ENCODE measurements around the gene MAT2B.

The MAT2B gene

DNA sequence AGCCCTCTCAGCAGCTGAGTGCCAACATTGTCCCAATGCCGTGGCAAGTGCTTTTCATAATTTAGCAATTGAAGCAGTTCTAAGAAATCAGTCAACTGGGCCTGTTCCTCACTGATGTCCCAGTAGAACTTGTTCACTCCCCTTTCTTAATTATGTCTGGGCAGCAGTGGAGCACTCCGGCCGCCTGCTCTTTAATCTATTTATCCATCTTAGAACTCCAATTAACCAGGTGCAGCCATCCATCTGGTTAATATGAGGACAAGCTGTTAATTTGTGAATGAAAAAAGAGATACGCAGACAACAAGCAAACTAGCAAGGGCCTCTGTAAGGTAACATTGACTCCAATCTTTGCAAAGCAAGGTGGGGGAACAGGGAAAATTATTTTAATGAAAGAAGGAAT is 39.4 kb downstream of the MAT2B start:
- no peak for TF ChIP-seq CTCF (IDR thresholded peaks at IDR 0.05; ENCODE audit: insufficient read depth, low read depth, low read length, missing control alignments)
- H3K4me3 ChIP-seq (ENCODE audit: low read depth, low read length): no peak overlapping the region
- DNase-seq (ENCODE audit: low read depth): no peak

DNA sequence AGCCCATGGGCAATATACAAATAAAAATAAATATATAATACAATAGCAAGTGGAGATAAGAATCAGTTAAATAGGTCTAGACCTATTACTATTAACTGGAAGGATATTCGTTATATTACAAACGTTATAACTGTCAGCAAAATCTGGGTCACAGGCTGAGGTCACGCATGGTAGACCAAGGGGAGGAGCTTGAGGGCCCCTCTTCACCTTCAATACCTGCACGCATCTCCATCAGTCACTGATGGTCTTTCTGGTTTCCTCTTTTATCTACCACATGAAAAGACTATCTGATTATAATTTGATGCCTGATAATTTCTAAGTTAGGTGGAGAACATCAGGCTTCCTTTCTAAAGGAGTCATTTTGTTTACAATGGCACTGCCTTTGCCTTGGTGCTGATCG is 43.2 kb downstream of the MAT2B start:
- DNase-seq (ENCODE audit: low read depth): no peak
- no peak for TF ChIP-seq CTCF (IDR thresholded peaks at IDR 0.05; ENCODE audit: insufficient read depth, low read depth, low read length, missing control alignments)
- no peak overlapping the region for H3K4me3 ChIP-seq (ENCODE audit: low read depth, low read length)

DNA sequence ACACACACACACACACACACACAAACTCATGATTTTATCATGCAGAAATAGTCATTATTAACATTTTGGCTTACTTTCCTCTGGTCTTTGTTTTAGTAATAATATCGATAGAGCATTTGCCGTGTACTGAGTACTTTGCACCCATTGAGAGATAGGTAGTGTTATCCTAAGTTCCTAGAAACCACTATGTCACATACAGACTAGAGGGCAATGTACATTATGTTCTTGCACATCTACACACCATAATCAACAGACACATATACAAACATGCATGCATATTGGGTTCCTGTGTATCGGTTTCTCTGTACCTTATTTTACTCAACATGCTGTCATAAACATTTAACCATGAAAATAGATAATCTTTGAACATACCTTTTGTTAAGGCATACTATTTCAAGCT is 45.7 kb downstream of the MAT2B start:
- DNase-seq (ENCODE audit: low read depth): no peak
- H3K4me3 ChIP-seq (ENCODE audit: low read depth, low read length): no peak overlapping the region
- TF ChIP-seq CTCF (IDR thresholded peaks at IDR 0.05; ENCODE audit: insufficient read depth, low read depth, low read length, missing control alignments): no peak

- DNase-seq (ENCODE audit: low read depth): no peak
- TF ChIP-seq CTCF (IDR thresholded peaks at IDR 0.05; ENCODE audit: insufficient read depth, low read depth, low read length, missing control alignments): no peak
- H3K4me3 ChIP-seq (ENCODE audit: low read depth, low read length): no peak overlapping the region
Observed at GRCh38 chr5:163552536-163552935, 47.1 kb downstream of the MAT2B start.

GRCh38 chr5:163561339-163561738 is 55.9 kb downstream of the MAT2B start:
- no peak for DNase-seq (ENCODE audit: low read depth)
- TF ChIP-seq CTCF (IDR thresholded peaks at IDR 0.05; ENCODE audit: insufficient read depth, low read depth, low read length, missing control alignments): no peak
- H3K4me3 ChIP-seq (ENCODE audit: low read depth, low read length): no peak overlapping the region

DNA sequence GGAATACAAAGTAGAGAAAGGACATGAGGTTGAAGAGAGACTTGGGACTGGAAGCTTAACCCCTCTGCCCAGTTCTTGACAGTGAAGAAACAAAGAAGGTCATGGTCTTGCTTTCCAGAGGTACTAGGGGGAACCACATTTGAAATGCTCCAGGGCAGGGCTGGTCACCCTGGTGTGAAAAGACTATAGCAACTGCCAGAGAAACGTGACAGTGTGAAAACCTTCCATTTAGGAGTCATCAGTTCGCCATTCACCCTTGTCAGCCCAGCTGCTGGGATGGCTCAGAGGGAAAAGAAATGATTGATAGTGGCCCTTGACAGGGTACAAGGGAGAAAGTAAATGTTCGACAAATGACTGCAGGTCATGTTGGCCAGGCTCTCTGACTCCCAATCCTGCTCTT is 56.7 kb downstream of the MAT2B start:
- no peak overlapping the region for H3K4me3 ChIP-seq (ENCODE audit: low read depth, low read length)
- DNase-seq (ENCODE audit: low read depth): no peak
- TF ChIP-seq CTCF (IDR thresholded peaks at IDR 0.05; ENCODE audit: insufficient read depth, low read depth, low read length, missing control alignments): no peak

- no peak overlapping the region for H3K4me3 ChIP-seq (ENCODE audit: low read depth, low read length)
- DNase-seq (ENCODE audit: low read depth): no peak
- no peak for TF ChIP-seq CTCF (IDR thresholded peaks at IDR 0.05; ENCODE audit: insufficient read depth, low read depth, low read length, missing control alignments)
Observed at GRCh38 chr5:163563112-163563511, 57.7 kb downstream of the MAT2B start.
